Esophagus (tissue), 2 donors: Measurements from ENCODE around the gene BBC3. TPM values are rescaled to one million over a fixed set of nuclear protein-coding genes. Genes with fewer than 3 reads are reported as not detected.

Experiments used
- H3K27ac ChIP-seq, 2 donors: one replicate each; pipeline ENCODE4 v1.5.1; 2013; ENCODE audit warnings: low read depth in 2 of 2, mild to moderate bottlenecking in 2 of 2, inconsistent platforms in 1 of 2, low read length in 1 of 2, moderate library complexity in 1 of 2
- H3K27me3 ChIP-seq, 2 donors: one replicate each; pipeline ENCODE4 v1.6.1; 2013; ENCODE audit warnings: low read length in 2 of 2, control low read depth in 1 of 2, mild to moderate bottlenecking in 1 of 2; ENCODE audit not compliant: insufficient read depth in 2 of 2, control insufficient read depth in 1 of 2
- H3K36me3 ChIP-seq, 2 donors: one replicate each; pipeline ENCODE4 v1.6.1; 2013; ENCODE audit warnings: low read length in 1 of 2; ENCODE audit not compliant: control insufficient read depth in 2 of 2, insufficient read depth in 2 of 2
- H3K4me1 ChIP-seq, 2 donors: one replicate each; pipeline ENCODE4 v1.6.1; 2013; ENCODE audit warnings: low read length in 1 of 2; ENCODE audit not compliant: control insufficient read depth in 2 of 2, insufficient read depth in 2 of 2
- H3K4me3 ChIP-seq, 2 donors: one replicate each; pipeline ENCODE4 v1.5.1; 2013; ENCODE audit warnings: low read length in 2 of 2, mild to moderate bottlenecking in 2 of 2, low read depth in 1 of 2, moderate library complexity in 1 of 2
- H3K9me3 ChIP-seq, 2 donors: one replicate each; pipeline ENCODE4 v1.6.1; 2013; ENCODE audit warnings: mild to moderate bottlenecking in 2 of 2, low read depth in 1 of 2, low read length in 1 of 2, moderate library complexity in 1 of 2; ENCODE audit not compliant: control insufficient read depth in 2 of 2, insufficient read depth in 1 of 2
- WGBS, 2 donors: extraction: QIAGEN DNeasy Blood & Tissue Kit; methylation state at CpG; one replicate each; pipeline ENCODE4 v1.1.7; 2013; 5-methylcytosine and 5-hydroxymethylcytosine counted together
- polyA plus RNA-seq, 2 donors: library from polyadenylated mRNA; stranded (reverse); fragments of 200-250 nt; gene quantifications; one replicate each; pipeline ENCODE4 v1.2.3, GENCODE V29; 2013
- donor health status: healthy with polysubstance abuse.
- donor health status: Bipolar disorder and iron deficiency.

BBC3 gene
- polyA plus RNA-seq, 2 donors, result 1.4 to 1.8 TPM

DNA sequence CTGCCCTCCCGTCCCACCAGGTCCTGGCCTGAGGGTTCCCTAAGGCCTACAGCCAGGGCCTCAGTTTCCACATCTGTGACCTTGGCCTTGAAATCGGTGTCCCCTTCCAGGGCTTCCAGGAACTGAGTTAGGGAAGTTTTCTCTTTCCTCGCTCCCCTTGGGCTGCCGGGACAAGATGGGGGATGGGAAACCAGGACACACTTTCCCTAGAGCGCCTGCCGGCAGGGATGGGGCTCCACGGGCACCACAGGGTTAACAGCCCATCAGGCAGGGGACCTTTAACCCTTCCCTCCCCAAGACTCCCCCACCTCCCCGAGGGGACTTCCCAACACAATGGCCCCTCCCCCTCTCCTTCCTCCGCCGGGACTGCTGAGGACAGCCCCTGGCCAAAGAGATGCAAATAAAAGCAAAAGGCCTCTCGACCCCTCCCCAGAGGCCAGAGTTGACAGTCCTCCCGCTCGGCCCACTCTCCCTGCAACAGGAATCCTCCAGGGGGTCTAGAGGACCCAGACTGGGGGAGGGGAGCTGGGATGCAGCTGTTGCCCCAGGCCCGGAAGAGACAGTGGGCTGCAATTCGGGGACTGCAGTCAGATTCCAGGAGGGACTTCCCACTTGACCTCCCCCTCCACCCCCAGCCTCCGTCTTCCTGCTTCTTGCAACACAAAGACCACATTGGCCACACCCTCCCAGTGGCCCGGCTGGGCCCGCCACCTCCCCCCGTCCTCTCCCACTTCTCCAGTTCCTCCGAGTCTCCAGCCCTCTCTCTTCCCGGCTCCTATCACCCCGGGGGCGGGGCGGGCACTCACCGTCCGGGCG, 3.4 kb downstream of the BBC3 start:
- H3K4me3 ChIP-seq, result peak overlapping the region; percentile 24 to 36
- no peaks in the 10 kb centered on the region for H3K9me3 ChIP-seq
- H3K4me1 ChIP-seq, result peaks cover 0 to 36% of the 10 kb centered on the region in 2 donors
- H3K27ac ChIP-seq, result peak overlapping the region; percentile 95 to 96
- no peaks in the 10 kb centered on the region for H3K27me3 ChIP-seq
- 3 to 5% methylated on average over 22 to 27 of the region's 27 CpGs for WGBS, 2 donors
- H3K36me3 ChIP-seq, result no peaks in the 10 kb centered on the region

DNA sequence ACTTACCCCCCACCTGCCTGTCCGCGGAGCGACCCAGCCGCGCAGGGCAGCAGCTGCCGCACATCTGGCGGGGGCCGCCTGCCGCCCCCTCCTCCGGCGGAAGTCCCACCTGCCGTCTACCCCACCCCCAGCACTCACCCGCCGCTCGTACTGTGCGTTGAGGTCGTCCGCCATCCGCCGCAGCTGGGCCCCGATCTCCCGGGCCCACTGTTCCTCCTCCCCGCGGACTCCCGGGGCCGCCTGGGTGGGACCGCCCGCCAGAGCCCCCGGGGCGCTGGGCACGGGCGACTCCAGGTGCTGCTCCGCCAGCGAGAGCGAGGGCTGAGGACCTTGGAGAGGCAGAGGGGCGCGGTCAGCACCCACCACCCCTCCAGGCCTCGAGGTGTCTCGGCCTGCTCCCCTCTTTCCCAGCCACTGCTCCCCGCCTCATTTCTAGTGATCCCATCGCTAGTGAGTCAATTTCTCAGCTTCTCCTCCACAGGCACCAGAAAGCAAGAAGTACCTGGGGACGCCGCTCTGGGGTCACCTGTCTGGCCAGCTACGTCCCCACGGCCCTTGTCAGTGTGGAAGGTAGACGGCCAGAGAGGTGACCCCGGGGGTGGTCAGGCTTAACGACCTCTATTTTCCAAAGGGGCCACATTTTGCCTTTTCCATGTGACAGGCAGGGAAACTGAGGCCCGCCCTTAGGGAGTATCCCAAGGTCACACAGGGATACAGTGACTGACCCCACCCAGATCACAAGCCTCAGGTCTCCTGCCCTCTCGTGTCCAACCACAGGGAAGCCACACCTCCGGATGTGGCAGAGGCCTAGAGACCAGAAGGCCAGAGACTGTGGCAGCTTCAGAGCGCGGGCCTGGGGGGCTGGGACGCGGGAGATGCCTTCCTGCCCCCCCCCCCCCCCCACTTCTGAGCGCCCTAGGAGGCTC, 4.3 kb downstream of the BBC3 start:
- H3K9me3 ChIP-seq, result no peaks in the 10 kb centered on the region
- peaks cover 0 to 2% of the 10 kb centered on the region in 2 donors for H3K36me3 ChIP-seq
- peak overlapping the region; percentile 48 to 53 for H3K4me3 ChIP-seq
- H3K27ac ChIP-seq, result peak overlapping the region; percentile 95 to 96
- no peaks in the 10 kb centered on the region for H3K27me3 ChIP-seq
- 4 to 7% methylated on average over 51 to 56 of the region's 56 CpGs for WGBS, 2 donors
- peaks cover 0 to 32% of the 10 kb centered on the region in 2 donors for H3K4me1 ChIP-seq

DNA sequence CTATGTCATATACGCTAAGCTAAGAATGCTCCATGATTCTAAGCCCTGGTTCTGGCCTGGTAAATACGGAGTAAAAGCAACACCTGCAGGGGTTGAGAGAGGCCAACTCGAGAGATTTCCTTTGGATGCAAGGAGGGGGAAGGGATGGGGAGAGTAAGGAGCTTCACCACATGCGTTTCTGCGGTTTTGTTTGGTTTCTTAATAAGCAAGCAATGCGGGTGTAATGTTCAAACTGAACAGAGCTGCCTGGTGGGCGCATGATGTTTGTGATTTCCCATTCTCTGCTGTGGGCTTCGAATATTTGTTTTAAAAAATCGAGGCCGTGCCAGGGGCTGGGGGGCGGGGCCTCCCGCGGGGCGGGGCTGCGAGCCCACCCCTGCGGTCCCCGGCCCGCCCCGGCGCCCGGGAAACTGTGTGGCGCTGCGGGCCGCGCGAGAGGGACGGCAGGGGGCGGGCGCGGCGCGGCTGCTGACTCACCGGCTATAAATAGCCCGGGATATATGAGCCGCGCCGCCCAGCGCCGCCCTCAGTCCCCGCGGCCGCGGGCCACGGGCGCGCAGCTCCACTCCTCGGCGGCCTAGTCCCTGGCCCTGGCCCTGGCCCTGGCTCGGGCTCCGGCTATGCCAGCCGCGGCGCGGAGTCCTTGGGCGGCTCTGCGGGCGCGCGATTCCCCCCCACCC, 5.1 kb downstream of the BBC3 start:
- Histone ChIP-seq H3K27ac (peak overlapping the region; percentile 95 to 96), H3K27me3 (no peaks in the 10 kb centered on the region), H3K36me3 (peaks cover 0 to 7% of the 10 kb centered on the region in 2 donors), H3K9me3 (no peaks in the 10 kb centered on the region), H3K4me3 (peak overlapping the region; percentile 48 to 53), H3K4me1 (peaks cover 0 to 27% of the 10 kb centered on the region in 2 donors)
- 3 to 5% methylated on average over 27 to 59 of the region's 59 CpGs for WGBS, 2 donors

DNA sequence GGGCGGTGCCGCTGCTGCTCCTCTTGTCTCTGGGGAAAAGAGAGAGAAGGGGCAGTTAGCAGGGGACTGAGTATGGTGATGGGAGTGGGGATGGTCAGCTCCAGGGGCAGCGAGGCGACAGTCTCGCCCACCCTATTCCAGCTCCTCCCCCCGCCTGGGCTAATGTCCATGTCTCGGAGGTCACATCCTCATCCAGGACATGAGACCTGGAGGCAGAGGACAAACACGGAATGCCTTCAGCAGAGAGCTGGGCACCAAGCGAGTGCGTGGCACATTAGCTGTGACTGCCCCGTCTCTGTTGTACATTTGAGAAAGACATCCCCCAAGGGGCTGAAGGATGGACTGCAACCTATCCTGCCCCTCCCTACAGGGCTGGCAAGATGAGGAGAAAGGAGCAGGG, 9.1 kb downstream of the BBC3 start:
- 93% methylated on average over 11 of the region's 11 CpGs for WGBS, 2 donors
- Histone ChIP-seq H3K27me3 (no peaks in the 10 kb centered on the region), H3K36me3 (peaks cover 0 to 7% of the 10 kb centered on the region in 2 donors), H3K4me1 (peaks cover 0 to 6% of the 10 kb centered on the region in 2 donors), H3K4me3 (no peak overlapping the region), H3K9me3 (no peaks in the 10 kb centered on the region), H3K27ac (no peak overlapping the region)

DNA sequence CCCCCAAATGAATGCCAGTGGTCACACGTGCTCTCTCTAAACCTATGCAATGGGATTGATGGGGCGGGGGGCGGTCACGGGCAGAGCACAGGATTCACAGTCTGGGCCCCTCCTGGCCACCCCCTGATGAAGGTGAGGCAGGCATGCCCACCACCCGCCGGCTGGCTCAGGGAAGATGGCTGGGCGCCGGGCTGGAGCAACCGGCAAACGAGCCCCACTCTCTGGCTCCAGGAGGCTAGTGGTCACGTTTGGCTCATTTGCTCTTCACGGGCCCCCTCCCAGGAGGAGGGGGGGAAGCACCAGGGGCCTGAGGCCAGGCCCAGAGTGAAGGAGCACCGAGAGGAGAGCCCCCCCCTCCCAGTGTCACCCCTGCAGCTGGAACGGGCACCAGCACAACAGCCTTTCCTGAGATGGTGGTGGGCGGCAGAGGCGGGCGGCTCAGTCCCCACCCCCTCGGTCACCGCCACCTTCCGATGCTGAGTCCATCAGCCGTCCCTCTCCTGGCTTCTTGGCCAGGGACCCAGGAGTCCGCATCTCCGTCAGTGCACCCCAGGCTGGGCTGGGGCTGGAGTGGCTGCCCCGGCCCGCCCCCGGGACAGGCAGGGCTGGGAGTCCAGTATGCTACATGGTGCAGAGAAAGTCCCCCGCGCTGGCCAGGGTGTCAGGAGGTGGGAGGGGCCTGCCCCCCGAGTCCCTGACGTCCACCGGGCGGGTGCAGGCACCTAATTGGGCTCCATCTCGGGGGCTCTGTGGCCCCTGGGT, 9.7 kb downstream of the BBC3 start:
- H3K4me3 ChIP-seq, result no peak overlapping the region
- no peaks in the 10 kb centered on the region for H3K9me3 ChIP-seq
- no peaks in the 10 kb centered on the region for H3K4me1 ChIP-seq
- H3K36me3 ChIP-seq, result peaks cover 0 to 7% of the 10 kb centered on the region in 2 donors
- no peak overlapping the region for H3K27ac ChIP-seq
- 85 to 87% methylated on average over 27 to 33 of the region's 33 CpGs for WGBS, 2 donors
- no peaks in the 10 kb centered on the region for H3K27me3 ChIP-seq

DNA sequence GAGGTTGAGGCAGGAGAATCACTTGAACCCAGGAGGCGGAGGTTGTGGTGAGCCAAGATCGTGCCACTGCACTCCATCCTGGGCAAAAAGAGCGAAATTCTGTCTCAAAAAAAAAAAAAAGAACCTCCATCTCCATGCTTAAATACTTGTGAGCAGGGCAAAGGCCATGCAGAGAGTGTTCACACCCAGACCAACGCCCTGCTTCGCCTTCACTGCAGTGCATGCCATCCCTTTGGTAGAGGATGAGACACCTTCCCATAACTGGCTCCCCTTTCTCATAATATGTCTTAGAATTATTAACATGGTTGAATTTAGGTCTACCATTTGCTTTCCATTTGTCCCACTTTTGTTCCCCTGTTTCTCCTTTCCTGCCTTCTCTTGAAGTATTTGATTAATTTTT, 15.4 kb downstream of the BBC3 start:
- H3K36me3 ChIP-seq, result no peaks in the 10 kb centered on the region
- H3K4me3 ChIP-seq, result no peak overlapping the region
- no peak overlapping the region for H3K27ac ChIP-seq
- H3K9me3 ChIP-seq, result no peaks in the 10 kb centered on the region
- no peaks in the 10 kb centered on the region for H3K4me1 ChIP-seq
- 86 to 90% methylated on average over 5 of the region's 5 CpGs for WGBS, 2 donors
- H3K27me3 ChIP-seq, result no peaks in the 10 kb centered on the region

DNA sequence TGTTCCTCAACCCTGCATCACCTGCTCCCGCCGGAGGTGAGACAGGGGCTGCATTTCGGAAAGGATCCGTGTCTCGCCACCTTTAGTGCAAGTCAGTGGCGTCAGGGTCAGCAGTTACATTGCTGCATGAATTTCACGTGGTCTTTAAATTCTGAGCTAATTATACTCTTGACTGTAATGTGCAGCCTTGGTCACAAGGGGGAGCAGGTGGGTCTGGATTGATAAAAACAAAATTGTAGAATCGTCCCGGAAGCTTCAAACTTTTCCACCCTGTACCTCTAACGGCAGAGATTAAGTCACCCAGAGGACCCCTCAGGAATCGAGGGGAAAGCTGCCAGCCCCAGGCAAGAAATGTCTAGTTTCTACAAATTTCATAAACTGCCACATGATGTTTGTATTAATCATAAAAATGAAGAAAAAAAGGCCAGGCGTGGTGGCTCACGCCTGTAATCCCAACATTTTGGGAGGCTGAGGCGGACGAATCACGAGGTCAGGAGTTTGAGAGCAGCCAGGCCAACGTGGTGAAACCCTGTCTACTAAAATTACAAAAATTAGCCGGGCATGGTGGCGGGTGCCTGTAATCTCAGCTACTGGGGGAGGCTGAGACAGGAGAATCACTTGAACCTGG, 20.2 kb downstream of the BBC3 start:
- Histone ChIP-seq H3K27me3 (no peaks in the 10 kb centered on the region), H3K36me3 (peaks cover 0 to 14% of the 10 kb centered on the region in 2 donors), H3K4me3 (no peak overlapping the region), H3K4me1 (peaks cover 0 to 3% of the 10 kb centered on the region in 2 donors), H3K27ac (peak overlapping the region in 1 of 2 donors; percentile 44), H3K9me3 (no peaks in the 10 kb centered on the region)
- WGBS, 2 donors, result 31 to 35% methylated on average over 19 of the region's 19 CpGs

DNA sequence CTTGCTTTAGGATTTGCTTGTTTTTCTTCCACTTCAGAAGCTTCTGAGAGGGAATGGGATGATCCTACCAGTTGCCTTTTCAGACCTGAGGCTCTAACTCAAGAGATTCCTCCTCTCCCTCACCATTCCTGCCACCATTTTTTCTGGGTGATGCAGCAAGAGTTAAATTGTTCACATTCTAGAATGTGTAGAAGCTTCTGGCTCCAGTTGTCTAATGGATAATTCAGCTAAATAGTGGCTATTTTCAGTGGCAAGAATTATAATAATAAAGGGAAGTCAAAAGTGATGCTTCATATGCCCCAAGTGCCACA, 20.9 kb downstream of the BBC3 start:
- Histone ChIP-seq H3K9me3 (no peaks in the 10 kb centered on the region), H3K36me3 (peaks cover 0 to 16% of the 10 kb centered on the region in 2 donors), H3K27me3 (no peaks in the 10 kb centered on the region), H3K4me3 (no peak overlapping the region), H3K4me1 (peaks cover 0 to 3% of the 10 kb centered on the region in 2 donors), H3K27ac (no peak overlapping the region)
